HFFc6 (cell line): ENCODE measurements around the gene IL1RAPL1. TPM values are rescaled to one million over a fixed set of nuclear protein-coding genes. Genes with fewer than 3 reads are reported as not detected.

Experiments used
- DNase-seq: peaks from one replicate; pipeline ENCODE4 v3.0.0-alpha.2; 2018
- H3K27ac Mint-ChIP-seq: 2 replicates; pipeline ENCODE4 v1.8.0; 2020; ENCODE audit warnings: mild to moderate bottlenecking, mixed read lengths
- H3K27me3 Mint-ChIP-seq: 2 replicates; pipeline ENCODE4 v1.8.0; 2021; ENCODE audit warnings: mild to moderate bottlenecking, moderate library complexity, mixed read lengths; ENCODE audit not compliant: insufficient read depth
- H3K36me3 Mint-ChIP-seq: 2 replicates; pipeline ENCODE4 v1.8.0; 2021; ENCODE audit warnings: low read depth, mixed read lengths
- H3K4me1 Mint-ChIP-seq: 2 replicates; pipeline ENCODE4 v1.8.0; 2020; ENCODE audit warnings: low read depth, mixed read lengths
- H3K4me3 Mint-ChIP-seq: 2 replicates; pipeline ENCODE4 v1.8.0; 2020; ENCODE audit warnings: mild to moderate bottlenecking, moderate library complexity, mixed read lengths
- H3K9me3 Mint-ChIP-seq: 2 replicates; pipeline ENCODE4 v1.8.0; 2020; ENCODE audit warnings: mild to moderate bottlenecking, mixed read lengths
- total RNA-seq, 6 experiments: library from RNA; stranded (reverse); fragmentation: NEBNext Ultra II Directional; extraction: Animal tissue kit (Norgen Biotek cat#: 25700); gene quantifications; 2 replicates in 1 of 6; 3 replicates in 5 of 6; pipeline ENCODE4 v1.2.3, GENCODE V29; 2021
- TF ChIP-seq, protein P1 (sequence below): fragments of 200-600 bp; sonication (generic); IDR thresholded peaks from 2 replicates; pipeline ENCODE4 v1.5.0; 2021; ENCODE audit warnings: antibody characterized with exemption, mild to moderate bottlenecking

Gene IL1RAPL1
- total RNA-seq, 6 experiments from 2014 or later, result not detected

DNA sequence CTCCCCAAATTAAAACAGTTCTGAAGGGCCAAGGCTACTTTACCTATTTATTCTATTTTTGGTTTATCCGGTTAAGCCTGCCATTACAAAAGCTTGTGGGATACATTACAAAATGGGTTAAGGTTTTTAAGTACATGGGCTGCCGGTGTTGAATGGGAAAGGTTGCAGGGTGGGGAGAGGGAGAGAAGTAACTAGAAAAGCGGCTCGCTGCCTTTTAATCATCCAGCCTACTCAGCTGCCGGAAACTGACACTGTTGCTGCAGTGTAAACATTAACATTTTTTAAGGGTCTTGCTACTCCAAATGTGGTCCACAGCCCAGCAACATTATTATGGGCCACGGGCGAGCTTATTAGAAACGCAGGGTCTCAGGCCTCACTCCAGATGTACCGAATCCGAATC is 1.5 kb upstream of the IL1RAPL1 start:
- Mint-ChIP-seq H3K27ac (no peak overlapping the region), H3K4me1 (no peaks in the 10 kb centered on the region), H3K4me3 (no peak overlapping the region), H3K9me3 (no peaks in the 10 kb centered on the region), H3K27me3 (no peaks in the 10 kb centered on the region), H3K36me3 (no peaks in the 10 kb centered on the region)
- TF ChIP-seq, protein P1, sequence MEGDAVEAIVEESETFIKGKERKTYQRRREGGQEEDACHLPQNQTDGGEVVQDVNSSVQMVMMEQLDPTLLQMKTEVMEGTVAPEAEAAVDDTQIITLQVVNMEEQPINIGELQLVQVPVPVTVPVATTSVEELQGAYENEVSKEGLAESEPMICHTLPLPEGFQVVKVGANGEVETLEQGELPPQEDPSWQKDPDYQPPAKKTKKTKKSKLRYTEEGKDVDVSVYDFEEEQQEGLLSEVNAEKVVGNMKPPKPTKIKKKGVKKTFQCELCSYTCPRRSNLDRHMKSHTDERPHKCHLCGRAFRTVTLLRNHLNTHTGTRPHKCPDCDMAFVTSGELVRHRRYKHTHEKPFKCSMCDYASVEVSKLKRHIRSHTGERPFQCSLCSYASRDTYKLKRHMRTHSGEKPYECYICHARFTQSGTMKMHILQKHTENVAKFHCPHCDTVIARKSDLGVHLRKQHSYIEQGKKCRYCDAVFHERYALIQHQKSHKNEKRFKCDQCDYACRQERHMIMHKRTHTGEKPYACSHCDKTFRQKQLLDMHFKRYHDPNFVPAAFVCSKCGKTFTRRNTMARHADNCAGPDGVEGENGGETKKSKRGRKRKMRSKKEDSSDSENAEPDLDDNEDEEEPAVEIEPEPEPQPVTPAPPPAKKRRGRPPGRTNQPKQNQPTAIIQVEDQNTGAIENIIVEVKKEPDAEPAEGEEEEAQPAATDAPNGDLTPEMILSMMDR, result no peak
- DNase-seq, result no peak

DNA sequence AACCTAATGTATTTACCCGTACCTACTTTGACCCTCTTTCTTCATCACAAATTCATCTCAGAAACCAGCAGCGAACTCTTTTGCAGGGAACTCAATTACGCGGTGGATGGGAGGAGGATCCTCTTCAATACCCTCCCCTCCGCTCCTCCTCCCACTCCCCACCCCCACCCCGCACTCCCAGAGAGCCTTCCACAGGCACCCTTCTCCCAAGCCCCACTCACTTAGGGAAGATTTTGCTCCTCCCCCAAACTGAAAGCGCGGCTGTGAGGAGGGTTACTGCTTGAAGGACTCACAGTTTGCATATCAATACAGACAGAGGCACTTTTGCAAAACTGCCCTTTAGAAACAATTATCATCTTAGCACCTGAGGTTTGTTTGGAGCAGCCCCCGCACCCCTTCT is 960 bp upstream of the IL1RAPL1 start:
- no peak overlapping the region for H3K27ac Mint-ChIP-seq
- no peaks in the 10 kb centered on the region for H3K9me3 Mint-ChIP-seq
- no peaks in the 10 kb centered on the region for H3K4me1 Mint-ChIP-seq
- H3K36me3 Mint-ChIP-seq, result no peaks in the 10 kb centered on the region
- TF ChIP-seq, protein P1, result no peak
- no peak for DNase-seq
- H3K27me3 Mint-ChIP-seq, result no peaks in the 10 kb centered on the region
- no peak overlapping the region for H3K4me3 Mint-ChIP-seq

DNA sequence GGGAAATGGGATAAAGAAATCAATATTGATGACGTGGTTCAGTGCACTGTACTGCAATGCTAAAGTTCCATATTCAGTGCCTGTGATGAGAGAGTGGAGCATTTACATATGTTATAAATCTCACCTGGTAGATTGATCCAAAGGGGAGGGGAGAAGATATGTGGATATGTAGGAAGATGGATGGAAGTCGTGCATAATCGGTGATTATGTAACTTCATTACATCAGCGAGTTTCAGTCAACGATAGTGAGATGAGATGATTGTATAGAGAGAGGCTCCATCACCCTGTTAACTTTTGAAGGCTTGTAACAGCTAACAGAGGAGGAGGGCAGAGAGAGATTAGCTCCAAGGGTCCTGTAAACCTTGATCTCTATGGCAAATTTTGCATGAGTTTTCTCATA is 1.8 kb downstream of the IL1RAPL1 start:
- H3K36me3 Mint-ChIP-seq, result no peaks in the 10 kb centered on the region

DNA sequence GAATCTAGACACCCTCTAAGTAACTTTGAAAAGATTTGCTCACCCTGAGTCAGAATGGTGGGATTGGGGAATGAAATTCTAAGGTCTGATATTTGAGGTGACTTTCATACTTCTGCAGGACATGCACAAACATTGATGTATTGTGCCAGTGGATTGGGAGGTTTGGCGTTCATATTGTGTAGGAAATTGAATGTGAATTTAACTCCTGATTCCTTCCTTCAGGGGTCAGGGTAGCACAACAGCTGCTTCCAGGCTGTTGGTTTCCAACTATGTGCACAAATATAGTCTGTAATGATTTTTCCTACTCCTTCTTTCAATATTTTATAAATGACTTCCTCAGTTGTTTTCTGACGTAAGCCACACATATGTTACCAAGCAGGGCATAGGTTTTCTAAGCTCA is 3.1 kb downstream of the IL1RAPL1 start:
- Mint-ChIP-seq H3K27ac (no peak overlapping the region), H3K27me3 (no peaks in the 10 kb centered on the region)

More for the DNA sequence above, 1.8 kb downstream of the IL1RAPL1 start:
- Mint-ChIP-seq H3K27me3 (no peaks in the 10 kb centered on the region), H3K4me1 (no peaks in the 10 kb centered on the region), H3K4me3 (no peak overlapping the region), H3K27ac (no peak overlapping the region), H3K9me3 (no peaks in the 10 kb centered on the region)
- no peak for DNase-seq
- TF ChIP-seq, protein P1, result no peak

DNA sequence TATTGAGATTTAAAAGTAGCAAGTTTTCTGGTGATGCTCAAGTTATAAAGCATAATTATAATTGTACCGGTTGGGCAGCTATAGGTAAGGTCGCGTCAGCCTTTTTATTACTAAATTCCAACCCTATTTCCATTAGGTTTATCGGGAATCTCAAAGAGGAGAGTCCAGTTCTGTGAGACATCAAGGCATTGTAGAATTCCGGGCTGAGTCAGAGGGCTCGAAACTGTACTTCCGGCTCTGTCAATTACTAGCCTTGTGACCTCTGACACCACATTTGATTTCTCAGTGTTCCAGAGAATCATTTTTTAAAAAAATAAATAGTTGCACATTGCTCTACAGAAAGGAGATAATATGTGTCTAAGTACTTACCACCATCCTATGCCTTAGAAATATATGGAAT is 4.3 kb downstream of the IL1RAPL1 start:
- H3K4me3 Mint-ChIP-seq, result no peak overlapping the region
- H3K27ac Mint-ChIP-seq, result no peak overlapping the region
- TF ChIP-seq, protein P1, result no peak
- H3K9me3 Mint-ChIP-seq, result no peaks in the 10 kb centered on the region
- DNase-seq, result no peak
- no peaks in the 10 kb centered on the region for H3K27me3 Mint-ChIP-seq
- no peaks in the 10 kb centered on the region for H3K36me3 Mint-ChIP-seq
- H3K4me1 Mint-ChIP-seq, result no peaks in the 10 kb centered on the region

More for the DNA sequence above, 3.1 kb downstream of the IL1RAPL1 start:
- no peaks in the 10 kb centered on the region for H3K4me1 Mint-ChIP-seq
- no peaks in the 10 kb centered on the region for H3K36me3 Mint-ChIP-seq
- DNase-seq, result no peak
- TF ChIP-seq, protein P1, result no peak
- H3K9me3 Mint-ChIP-seq, result no peaks in the 10 kb centered on the region
- H3K4me3 Mint-ChIP-seq, result no peak overlapping the region

DNA sequence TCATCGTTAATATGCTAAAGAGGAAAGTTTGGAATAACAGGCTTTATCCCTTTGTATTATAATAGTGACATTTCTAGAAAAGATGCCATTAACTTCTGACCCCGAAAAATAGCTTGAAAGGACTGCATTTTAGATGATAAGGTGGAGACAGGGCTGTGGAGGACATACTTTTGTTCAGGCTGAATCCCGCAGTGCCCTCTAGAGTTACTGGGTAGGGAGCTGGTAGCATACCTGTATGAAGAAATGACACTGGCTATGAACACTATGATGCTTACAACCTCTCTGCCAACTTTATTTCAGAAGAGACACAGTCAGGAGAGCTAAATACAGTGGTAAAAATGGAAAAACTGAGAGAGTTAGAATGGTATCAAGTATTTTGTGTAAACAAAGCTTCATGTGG is 8.1 kb downstream of the IL1RAPL1 start:
- no peaks in the 10 kb centered on the region for H3K4me1 Mint-ChIP-seq
- no peaks in the 10 kb centered on the region for H3K27me3 Mint-ChIP-seq
- no peak overlapping the region for H3K27ac Mint-ChIP-seq
- TF ChIP-seq, protein P1, result no peak
- no peaks in the 10 kb centered on the region for H3K9me3 Mint-ChIP-seq
- no peaks in the 10 kb centered on the region for H3K36me3 Mint-ChIP-seq
- no peak for DNase-seq
- H3K4me3 Mint-ChIP-seq, result no peak overlapping the region
